Trophoblast cell (in vitro differentiated cells and primary cell): Measurements from ENCODE around the gene OPN1SW.

Experiments
- DNase-seq, 2 donors: peaks; one replicate each; pipeline ENCODE4 v3.0.0-alpha.2; 2016
- H2AFZ ChIP-seq: 2 replicates; pipeline ENCODE4 v1.6.1; 2013; ENCODE audit warnings: low read length, moderate library complexity, mild to moderate bottlenecking; ENCODE audit not compliant: insufficient read depth, poor library complexity
- H2AK5ac ChIP-seq: 2 replicates; pipeline ENCODE4 v1.6.1; 2013; ENCODE audit warnings: mild to moderate bottlenecking, low read length
- H2BK120ac ChIP-seq: 2 replicates; pipeline ENCODE4 v1.6.1; 2013; ENCODE audit warnings: low read length, mild to moderate bottlenecking, moderate library complexity; ENCODE audit not compliant: insufficient read depth, poor library complexity
- H2BK12ac ChIP-seq: 2 replicates; pipeline ENCODE4 v1.6.1; 2013; ENCODE audit warnings: mild to moderate bottlenecking, low read length, moderate library complexity
- H2BK5ac ChIP-seq: 2 replicates; pipeline ENCODE4 v1.6.1; 2013; ENCODE audit warnings: low read length, low read depth, moderate library complexity, mild to moderate bottlenecking; ENCODE audit not compliant: poor library complexity
- H3K14ac ChIP-seq: 2 replicates; pipeline ENCODE4 v1.6.1; 2013; ENCODE audit warnings: mild to moderate bottlenecking, low read length
- H3K18ac ChIP-seq: 2 replicates; pipeline ENCODE4 v1.6.1; 2013; ENCODE audit warnings: mild to moderate bottlenecking, low read length
- H3K23ac ChIP-seq: 2 replicates; pipeline ENCODE4 v1.6.1; 2013; ENCODE audit warnings: low read length
- H3K27ac ChIP-seq: 2 replicates; pipeline ENCODE4 v1.5.1; 2013; ENCODE audit warnings: low read depth, mild to moderate bottlenecking, inconsistent platforms, low read length, moderate library complexity
- H3K27me3 ChIP-seq: 2 replicates; pipeline ENCODE4 v1.6.1; 2013; ENCODE audit warnings: inconsistent platforms, mild to moderate bottlenecking, low read length, moderate library complexity; ENCODE audit not compliant: insufficient read depth
- H3K36me3 ChIP-seq, 2 experiments: 1 replicate in 1 of 2; 2 replicates in 1 of 2; pipeline ENCODE4 v1.6.1; 2013; ENCODE audit warnings: low read length in 2 of 2, mild to moderate bottlenecking in 2 of 2, moderate library complexity in 1 of 2; ENCODE audit not compliant: insufficient read depth in 2 of 2, control insufficient read depth in 1 of 2
- H3K4ac ChIP-seq: 2 replicates; pipeline ENCODE4 v1.6.1; 2013; ENCODE audit warnings: low read depth, mild to moderate bottlenecking, low read length, moderate library complexity
- H3K4me1 ChIP-seq, 2 experiments: 1 replicate in 1 of 2; 2 replicates in 1 of 2; pipeline ENCODE4 v1.6.1; 2013; ENCODE audit warnings: low read length in 2 of 2, mild to moderate bottlenecking in 2 of 2, moderate library complexity in 1 of 2; ENCODE audit not compliant: insufficient read depth in 2 of 2, control insufficient read depth in 1 of 2
- H3K4me2 ChIP-seq: 2 replicates; pipeline ENCODE4 v1.6.1; 2013; ENCODE audit warnings: inconsistent platforms, mild to moderate bottlenecking, low read length, moderate library complexity
- H3K4me3 ChIP-seq: 2 replicates; pipeline ENCODE4 v1.5.1; 2013; ENCODE audit warnings: mild to moderate bottlenecking, low read depth, low read length, inconsistent platforms
- H3K79me1 ChIP-seq: one replicate; pipeline ENCODE4 v1.6.1; 2013; ENCODE audit warnings: low read length
- H3K79me2 ChIP-seq: 2 replicates; pipeline ENCODE4 v1.6.1; 2013; ENCODE audit warnings: low read length, mild to moderate bottlenecking; ENCODE audit not compliant: control insufficient read depth, insufficient read depth, poor library complexity
- H3K9ac ChIP-seq: 2 replicates; pipeline ENCODE4 v1.6.1; 2013; ENCODE audit warnings: mild to moderate bottlenecking, low read length
- H3K9me3 ChIP-seq: 2 replicates; pipeline ENCODE4 v1.6.1; 2013; ENCODE audit warnings: low read depth, mild to moderate bottlenecking, control low read depth, inconsistent platforms, low read length; ENCODE audit not compliant: insufficient read depth
- H4K12ac ChIP-seq: 2 replicates; pipeline ENCODE4 v1.6.1; 2013; ENCODE audit warnings: low read depth, mild to moderate bottlenecking, low read length, moderate library complexity
- H4K8ac ChIP-seq: 2 replicates; pipeline ENCODE4 v1.6.1; 2013; ENCODE audit warnings: low read depth, mild to moderate bottlenecking, low read length, moderate library complexity
- H4K91ac ChIP-seq: one replicate; pipeline ENCODE4 v1.6.1; 2013; ENCODE audit warnings: low read depth, mild to moderate bottlenecking, low read length, moderate library complexity
- WGBS: extraction: QIAGEN DNeasy Blood & Tissue Kit; methylation state at CpG from one replicate; pipeline ENCODE4 v1.1.7; 2013; ENCODE audit warnings: missing lambda C conversion rate; ENCODE audit not compliant: insufficient read length, insufficient coverage; ENCODE audit errors: extremely low coverage; 5-methylcytosine and 5-hydroxymethylcytosine counted together

Gene OPN1SW

DNA sequence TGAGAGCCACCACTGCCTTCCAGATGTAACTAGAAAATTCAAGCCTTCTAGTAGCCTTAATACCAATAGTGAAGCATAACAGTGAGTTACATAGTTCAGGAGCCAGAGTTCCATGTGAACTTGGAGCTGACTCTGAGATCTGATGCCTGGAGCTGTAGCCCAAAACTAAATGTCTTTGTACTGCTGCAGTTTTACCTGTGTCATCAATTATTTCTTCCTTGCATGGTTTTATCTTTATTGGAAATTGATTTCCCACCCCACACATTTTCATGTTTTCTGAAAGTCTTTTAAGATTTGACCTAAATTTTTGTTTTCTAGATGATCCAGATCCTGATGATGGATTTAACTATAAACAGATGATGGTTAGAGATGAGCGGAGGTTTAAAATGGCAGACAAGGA, 17.0 kb downstream of the OPN1SW start:
- H3K4me1 ChIP-seq = no peaks in the 10 kb centered on the region
- no peaks in the 10 kb centered on the region for H3K9me3 ChIP-seq
- DNase-seq = no peak
- H3K36me3 ChIP-seq = peaks cover 23 to 52% of the 10 kb centered on the region in 2 experiments
- H3K27me3 ChIP-seq = no peaks in the 10 kb centered on the region
- no peak overlapping the region for H4K8ac ChIP-seq
- H4K91ac ChIP-seq = no peak overlapping the region
- no peak overlapping the region for H2AFZ ChIP-seq
- no peaks in the 10 kb centered on the region for H3K79me1 ChIP-seq
- no peak overlapping the region for H2BK12ac ChIP-seq
- no peaks in the 10 kb centered on the region for H3K79me2 ChIP-seq
- H2BK120ac ChIP-seq = no peak overlapping the region
- no peak overlapping the region for H3K23ac ChIP-seq
- no peak overlapping the region for H3K4me2 ChIP-seq
- no peak overlapping the region for H2BK5ac ChIP-seq
- WGBS = no CpG with 5 or more reads among the region's 1 CpG
- no peak overlapping the region for H3K18ac ChIP-seq
- no peak overlapping the region for H3K27ac ChIP-seq
- no peak overlapping the region for H3K9ac ChIP-seq
- H3K4ac ChIP-seq = no peak overlapping the region
- H3K4me3 ChIP-seq = no peak overlapping the region
- H3K14ac ChIP-seq = no peak overlapping the region
- no peak overlapping the region for H4K12ac ChIP-seq
- no peak overlapping the region for H2AK5ac ChIP-seq

DNA sequence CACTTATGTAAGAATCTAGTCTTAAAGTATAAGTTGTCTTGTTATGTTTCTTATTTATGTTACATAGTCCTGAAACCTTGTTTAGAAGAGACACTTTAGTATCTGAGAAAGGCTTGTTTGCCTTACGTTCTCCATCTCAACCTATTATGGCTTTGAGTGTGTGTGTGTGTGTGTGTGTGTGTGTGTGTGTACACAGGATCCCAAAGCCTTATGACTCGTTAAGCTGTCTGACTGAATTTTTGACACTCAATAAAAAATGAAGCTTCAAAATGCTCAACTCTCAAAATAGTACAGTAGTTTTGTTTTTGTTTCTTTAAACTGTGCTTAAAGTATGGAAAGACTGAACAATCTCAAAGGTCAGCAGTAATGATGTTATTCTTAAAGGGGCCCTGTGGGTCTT, 18.4 kb downstream of the OPN1SW start:
- H3K18ac ChIP-seq = no peak overlapping the region
- H2BK12ac ChIP-seq = no peak overlapping the region
- no peak overlapping the region for H3K9ac ChIP-seq
- no CpG with 5 or more reads among the region's 2 CpGs for WGBS
- H2AK5ac ChIP-seq = no peak overlapping the region
- no peak overlapping the region for H4K8ac ChIP-seq
- H3K36me3 ChIP-seq = peaks cover 20 to 48% of the 10 kb centered on the region in 2 experiments
- no peak overlapping the region for H2AFZ ChIP-seq
- H3K9me3 ChIP-seq = no peaks in the 10 kb centered on the region
- no peak overlapping the region for H3K23ac ChIP-seq
- no peak overlapping the region for H3K27ac ChIP-seq
- H4K91ac ChIP-seq = no peak overlapping the region
- no peak for DNase-seq
- no peak overlapping the region for H3K14ac ChIP-seq
- H3K27me3 ChIP-seq = no peaks in the 10 kb centered on the region
- H3K4ac ChIP-seq = no peak overlapping the region
- H3K79me2 ChIP-seq = no peaks in the 10 kb centered on the region
- H2BK5ac ChIP-seq = no peak overlapping the region
- H2BK120ac ChIP-seq = no peak overlapping the region
- no peak overlapping the region for H3K4me2 ChIP-seq
- H3K4me3 ChIP-seq = no peak overlapping the region
- no peaks in the 10 kb centered on the region for H3K79me1 ChIP-seq
- no peak overlapping the region for H4K12ac ChIP-seq
- no peaks in the 10 kb centered on the region for H3K4me1 ChIP-seq

DNA sequence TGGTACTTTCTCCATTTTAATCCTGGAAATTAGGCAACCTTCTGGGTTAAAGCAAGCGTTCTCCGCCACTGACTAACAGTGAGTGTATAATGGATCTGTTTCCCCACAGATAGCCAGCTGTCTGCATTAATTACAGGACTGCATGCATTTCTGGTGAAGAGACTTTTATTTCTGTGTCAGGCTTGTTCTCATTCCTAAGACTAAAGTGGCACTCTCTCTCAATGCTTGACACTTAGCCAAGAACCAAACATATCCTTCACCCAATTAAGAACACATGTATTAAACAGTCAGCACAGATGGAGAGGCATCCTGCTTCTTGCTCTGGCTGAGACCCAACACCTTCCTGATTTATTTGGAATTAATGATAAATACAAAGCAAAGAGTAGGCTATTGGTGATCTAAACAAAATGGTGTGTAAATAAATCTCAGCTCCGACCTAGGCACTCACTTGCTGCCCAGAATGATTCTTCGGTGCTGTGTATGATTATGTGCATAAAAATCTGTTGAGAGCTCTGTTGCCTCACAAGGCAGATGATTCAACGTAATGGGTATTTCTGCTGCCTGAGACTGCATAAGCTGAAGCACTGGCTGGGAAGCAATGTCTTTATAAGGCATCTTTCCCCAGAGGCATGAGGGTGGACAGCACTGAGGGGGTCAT, 19.6 kb downstream of the OPN1SW start:
- H3K27ac ChIP-seq = no peak overlapping the region

DNA sequence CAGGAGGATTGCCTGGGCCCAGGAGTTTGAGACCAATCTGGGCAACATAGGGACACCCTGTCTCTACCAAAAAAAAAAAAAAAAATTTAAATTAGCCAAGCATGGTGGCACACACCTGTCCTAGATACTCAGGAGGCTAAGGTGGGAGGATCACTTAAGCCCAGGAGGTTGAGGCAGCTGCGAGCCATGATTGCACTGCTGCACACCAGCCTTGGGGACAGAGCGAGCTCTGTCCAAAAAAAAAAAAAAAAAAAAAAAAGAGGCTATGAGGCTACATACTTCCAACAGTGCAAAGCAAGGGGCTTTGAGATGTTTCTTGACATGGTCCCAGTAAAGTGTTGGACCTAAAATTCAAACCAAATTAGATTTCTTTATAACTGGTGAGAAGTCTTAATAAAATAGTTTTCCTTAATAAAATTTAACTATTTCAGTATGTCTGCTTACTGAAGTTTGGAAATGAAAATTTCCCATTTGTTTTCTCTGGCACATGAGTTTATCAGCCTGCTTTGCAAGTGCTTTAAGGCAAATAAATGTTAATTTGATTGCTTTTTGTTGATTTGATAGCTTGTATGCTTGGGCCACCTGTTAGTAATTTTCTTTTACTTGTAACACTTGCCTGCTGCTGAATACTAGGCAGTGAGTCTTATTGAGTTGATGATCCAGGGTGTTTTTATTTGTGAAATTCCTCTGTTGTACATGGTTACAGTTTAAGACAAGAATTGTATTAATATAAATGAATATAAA, 20.3 kb downstream of the OPN1SW start:
- no peak overlapping the region for H2BK12ac ChIP-seq
- no peak overlapping the region for H3K4me2 ChIP-seq
- H3K36me3 ChIP-seq = peaks cover 18 to 47% of the 10 kb centered on the region in 2 experiments
- H2AFZ ChIP-seq = no peak overlapping the region
- no peak overlapping the region for H2BK5ac ChIP-seq
- H3K27me3 ChIP-seq = no peaks in the 10 kb centered on the region
- H4K91ac ChIP-seq = no peak overlapping the region
- no peak for DNase-seq
- no peaks in the 10 kb centered on the region for H3K4me1 ChIP-seq
- no peak overlapping the region for H3K9ac ChIP-seq
- H3K79me1 ChIP-seq = no peaks in the 10 kb centered on the region
- no peak overlapping the region for H3K23ac ChIP-seq
- H2AK5ac ChIP-seq = no peak overlapping the region
- H3K9me3 ChIP-seq = no peaks in the 10 kb centered on the region
- H3K4ac ChIP-seq = no peak overlapping the region
- no peak overlapping the region for H3K27ac ChIP-seq
- WGBS = no CpG with 5 or more reads among the region's 2 CpGs
- no peak overlapping the region for H3K14ac ChIP-seq
- H3K18ac ChIP-seq = no peak overlapping the region
- no peaks in the 10 kb centered on the region for H3K79me2 ChIP-seq
- no peak overlapping the region for H3K4me3 ChIP-seq
- no peak overlapping the region for H4K12ac ChIP-seq
- H2BK120ac ChIP-seq = no peak overlapping the region
- no peak overlapping the region for H4K8ac ChIP-seq

More for the DNA sequence above, 19.6 kb downstream of the OPN1SW start:
- no CpG with 5 or more reads among the region's 5 CpGs for WGBS
- H2BK120ac ChIP-seq = no peak overlapping the region
- no peak overlapping the region for H4K12ac ChIP-seq
- H2BK12ac ChIP-seq = no peak overlapping the region
- no peak overlapping the region for H3K18ac ChIP-seq
- no peak overlapping the region for H2BK5ac ChIP-seq
- H3K4me2 ChIP-seq = no peak overlapping the region
- no peak overlapping the region for H2AK5ac ChIP-seq
- no peak overlapping the region for H4K8ac ChIP-seq
- H3K4me3 ChIP-seq = no peak overlapping the region
- H3K79me1 ChIP-seq = no peaks in the 10 kb centered on the region
- H3K4me1 ChIP-seq = no peaks in the 10 kb centered on the region
- no peak overlapping the region for H3K23ac ChIP-seq
- H3K9me3 ChIP-seq = no peaks in the 10 kb centered on the region
- DNase-seq = peak; percentile 68 to 69
- H3K36me3 ChIP-seq = peaks cover 20 to 52% of the 10 kb centered on the region in 2 experiments
- H3K27me3 ChIP-seq = no peaks in the 10 kb centered on the region
- no peak overlapping the region for H4K91ac ChIP-seq
- H3K4ac ChIP-seq = no peak overlapping the region
- H3K9ac ChIP-seq = no peak overlapping the region
- H2AFZ ChIP-seq = no peak overlapping the region
- H3K14ac ChIP-seq = no peak overlapping the region
- no peaks in the 10 kb centered on the region for H3K79me2 ChIP-seq
